BE2C (cell line): ENCODE data around the gene PKN3.

Source experiments
- DNase-seq: peaks from one replicate; pipeline ENCODE4 v3.0.0-alpha.2; 2020
- H3K27me3 ChIP-seq: fragments of 250-450 bp; sonication (Bioruptor Pico); 2 replicates; pipeline ENCODE4 v1.5.1; 2020; ENCODE audit warnings: mild to moderate bottlenecking
- H3K36me3 ChIP-seq: fragments of 250-450 bp; sonication (Bioruptor Pico); 2 replicates; pipeline ENCODE4 v1.5.1; 2020; ENCODE audit warnings: mild to moderate bottlenecking
- H3K4me1 ChIP-seq: fragments of 250-450 bp; sonication (Bioruptor Pico); 2 replicates; pipeline ENCODE4 v1.5.1; 2020
- H3K4me3 ChIP-seq: 2 replicates; pipeline ENCODE4 v1.5.1; 2011; ENCODE audit warnings: low read depth, low read length
- H3K9me3 ChIP-seq: fragments of 250-450 bp; sonication (Bioruptor Pico); 2 replicates; pipeline ENCODE4 v1.5.1; 2020
- CTCF ChIP-seq: IDR thresholded peaks from 2 replicates; pipeline ENCODE4 v1.5.1; 2012; ENCODE audit warnings: mild to moderate bottlenecking, low read depth, low read length

PKN3 gene

GRCh38 chr9:128718475-128718874 is 16.2 kb downstream of the PKN3 start:
- Histone ChIP-seq H3K9me3 (no peaks in the 10 kb centered on the region), H3K36me3 (no peaks in the 10 kb centered on the region; the same call in 1 of the 2 replicates), H3K4me1 (no peaks in the 10 kb centered on the region), H3K4me3 (no peak overlapping the region), H3K27me3 (no peaks in the 10 kb centered on the region)
- TF ChIP-seq CTCF, result no peak
- no peak for DNase-seq

DNA sequence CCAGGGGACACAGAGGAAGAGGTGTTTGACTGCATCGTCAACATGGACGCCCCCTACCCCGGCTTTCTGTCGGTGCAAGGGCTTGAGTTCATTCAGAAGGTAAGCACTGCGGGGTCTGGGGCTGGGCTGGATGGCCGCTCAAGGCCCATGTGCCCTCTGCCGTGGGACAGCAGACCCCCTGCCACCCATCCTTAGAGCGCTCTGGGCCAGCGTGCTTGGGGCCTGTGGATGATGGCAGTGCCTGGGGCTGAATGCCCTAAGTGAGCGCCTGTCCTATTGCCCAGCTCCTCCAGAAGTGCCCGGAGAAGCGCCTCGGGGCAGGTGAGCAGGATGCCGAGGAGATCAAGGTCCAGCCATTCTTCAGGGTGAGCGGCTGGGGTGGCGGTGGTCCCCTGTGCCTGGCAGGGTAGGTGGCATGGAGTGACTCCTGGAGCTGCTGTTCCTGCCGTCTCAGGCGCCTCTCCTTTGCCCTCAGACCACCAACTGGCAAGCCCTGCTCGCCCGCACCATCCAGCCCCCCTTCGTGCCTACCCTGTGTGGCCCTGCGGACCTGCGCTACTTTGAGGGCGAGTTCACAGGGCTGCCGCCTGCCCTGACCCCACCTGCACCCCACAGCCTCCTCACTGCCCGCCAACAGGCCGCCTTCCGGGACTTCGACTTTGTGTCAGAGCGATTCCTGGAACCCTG is 17.8 kb downstream of the PKN3 start:
- TF ChIP-seq CTCF, result no peak
- Histone ChIP-seq H3K36me3 (no peaks in the 10 kb centered on the region), H3K4me1 (no peaks in the 10 kb centered on the region), H3K4me3 (no peak overlapping the region), H3K27me3 (no peaks in the 10 kb centered on the region), H3K9me3 (no peaks in the 10 kb centered on the region)
- no peak for DNase-seq

DNA sequence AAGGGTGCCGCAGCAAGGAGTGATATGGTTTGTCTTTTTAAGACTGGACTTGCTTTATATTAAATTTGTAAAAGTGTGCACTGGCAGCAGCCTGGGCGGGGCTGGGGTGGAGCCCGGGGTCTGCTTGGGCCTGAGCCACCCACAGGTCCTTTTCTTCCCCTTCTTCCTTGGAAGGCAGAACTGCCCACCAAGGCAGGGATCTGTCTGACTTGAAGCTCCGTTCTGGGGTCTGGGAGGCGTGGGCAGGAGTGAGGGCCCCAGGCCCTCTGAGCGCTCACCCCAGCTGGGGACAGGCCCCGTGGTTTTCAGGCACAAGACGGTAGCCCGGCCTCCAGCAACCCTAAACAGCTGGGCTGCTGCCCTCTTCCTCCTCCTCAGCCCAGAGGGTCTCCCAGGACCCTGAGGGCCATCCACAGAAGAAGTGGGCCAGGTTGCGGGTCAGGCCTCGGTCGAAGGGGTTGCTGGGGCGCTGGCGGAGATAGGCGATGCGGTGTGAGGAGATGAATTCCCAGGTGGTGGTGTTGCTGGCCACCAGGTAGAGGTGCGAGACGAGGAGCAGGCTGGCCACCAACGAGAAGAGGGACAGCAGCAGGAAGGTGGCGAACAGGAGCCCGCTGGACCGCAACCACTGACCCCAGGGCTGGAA is 18.7 kb downstream of the PKN3 start:
- DNase-seq, result no peak
- no peaks in the 10 kb centered on the region for H3K4me1 ChIP-seq
- no peaks in the 10 kb centered on the region for H3K36me3 ChIP-seq

DNA sequence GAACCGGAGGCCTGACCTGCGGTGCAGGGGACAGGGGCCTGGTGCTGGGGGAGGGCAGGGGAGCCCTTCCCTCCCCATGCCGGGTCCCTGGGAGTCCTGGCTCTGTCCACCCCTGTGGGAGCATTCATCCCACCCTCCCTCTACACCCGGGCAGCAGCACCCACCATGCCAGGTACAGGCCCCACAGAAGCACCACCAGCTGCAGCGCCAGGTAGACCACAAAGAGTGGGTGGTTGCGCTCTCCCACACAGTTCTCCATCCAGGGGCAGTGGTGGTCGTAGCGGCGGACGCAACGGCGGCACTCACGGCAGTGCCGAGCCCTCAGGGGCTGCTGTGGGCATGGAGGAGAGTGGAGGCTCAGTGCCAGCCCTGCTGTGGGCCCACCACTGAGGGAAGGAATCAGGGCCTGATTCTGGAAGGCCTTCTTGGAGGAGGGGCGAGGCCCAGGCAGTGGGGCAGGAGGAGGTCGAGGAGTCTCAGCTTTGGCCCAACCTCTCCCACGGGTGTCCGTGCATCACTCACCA is 19.2 kb downstream of the PKN3 start:
- TF ChIP-seq CTCF, result no peak
- H3K27me3 ChIP-seq, result no peaks in the 10 kb centered on the region
- no peak overlapping the region for H3K4me3 ChIP-seq
- H3K4me1 ChIP-seq, result no peaks in the 10 kb centered on the region
- H3K9me3 ChIP-seq, result no peaks in the 10 kb centered on the region
- no peaks in the 10 kb centered on the region for H3K36me3 ChIP-seq
- DNase-seq, result no peak

More for the DNA sequence above, 18.7 kb downstream of the PKN3 start:
- Histone ChIP-seq H3K9me3 (no peaks in the 10 kb centered on the region), H3K27me3 (no peaks in the 10 kb centered on the region), H3K4me3 (no peak overlapping the region)
- TF ChIP-seq CTCF, result no peak

- H3K4me1 ChIP-seq, result no peaks in the 10 kb centered on the region
- no peak for TF ChIP-seq CTCF
- H3K36me3 ChIP-seq, result no peaks in the 10 kb centered on the region
- no peak overlapping the region for H3K4me3 ChIP-seq
- no peak for DNase-seq
- H3K27me3 ChIP-seq, result no peaks in the 10 kb centered on the region
- H3K9me3 ChIP-seq, result no peaks in the 10 kb centered on the region
These were observed 20.4 kb downstream of the PKN3 start for GRCh38 chr9:128722380-128723351.
